Gastrocnemius medialis (tissue), 4 donors: ENCODE data around the gene RIPPLY2.

Experiments
- CTCF ChIP-seq, 5 experiments: fragments of 450-650 bp in 3 of 5; fragments of 200-600 bp in 2 of 5; sonication (generic) in 2 of 5; IDR thresholded peaks in 4 of 5; conservative IDR thresholded peaks in 1 of 5; 1 replicate in 4 of 5; 2 replicates in 1 of 5; pipeline ENCODE4 v1.5.1; 2016 to 2019; ENCODE audit warnings: antibody characterized with exemption in 5 of 5, mild to moderate bottlenecking in 3 of 5, moderate library complexity in 3 of 5
- POLR2A ChIP-seq, 2 donors: fragments of 450-650 bp; IDR thresholded peaks; one replicate each; pipeline ENCODE4 v1.6.1; 2017; ENCODE audit warnings: antibody characterized with exemption in 2 of 2, mild to moderate bottlenecking in 2 of 2, moderate library complexity in 2 of 2

- TF ChIP-seq CTCF (IDR thresholded peaks at IDR 0.05 in 4 of 5, conservative IDR thresholded peaks at IDR 0.05 in 1 of 5) (no peak), POLR2A (IDR thresholded peaks at IDR 0.05) (no peak)
These were observed 4.0 kb upstream of the RIPPLY2 start for GRCh38 chr6:83849127-83849526.
